Heart right ventricle (tissue), 16 donors: ENCODE measurements around the gene AP3B2. TPM values are rescaled to one million over a fixed set of nuclear protein-coding genes. Genes with fewer than 3 reads are reported as not detected.
A peak's percentile ranks its signal among the peaks of the same experiment; 100 is the strongest.

Experiments used
- ATAC-seq, 8 donors: fragments of 200-7000 bp; cut with Tn5 transposase; one replicate each; pipeline ENCODE4 v1.9.1; 2020; ENCODE audit warnings: mild to moderate bottlenecking in 8 of 8, moderate library complexity in 8 of 8, moderate number of reproducible peaks in 1 of 8
- DNase-seq, 2 donors: peaks; one replicate each; pipeline ENCODE4 v3.0.0-alpha.2; 2020
- H3K27ac ChIP-seq, 10 donors: fragments of 200-600 bp; sonication (generic) in 2 of 10; one replicate each; pipeline versions ENCODE4 v1.5.0 to v1.8.0; 2020 to 2022; ENCODE audit warnings: mild to moderate bottlenecking in 3 of 10
- H3K27me3 ChIP-seq, 7 donors: fragments of 200-600 bp; one replicate each; pipeline ENCODE4 v1.8.0; 2021 to 2022; ENCODE audit warnings: mild to moderate bottlenecking in 2 of 7
- H3K36me3 ChIP-seq, 9 donors: fragments of 200-600 bp; sonication (generic) in 1 of 9; one replicate each; pipeline versions ENCODE4 v1.5.0 to v1.8.0; 2020 to 2022; ENCODE audit warnings: mild to moderate bottlenecking in 2 of 9
- H3K4me1 ChIP-seq, 9 donors: fragments of 200-600 bp; sonication (generic) in 1 of 9; one replicate each; pipeline versions ENCODE4 v1.5.0 to v1.8.0; 2020 to 2022; ENCODE audit warnings: mild to moderate bottlenecking in 4 of 9
- H3K4me3 ChIP-seq, 10 donors: fragments of 200-600 bp; sonication (generic) in 2 of 10; one replicate each; pipeline versions ENCODE4 v1.5.0 to v1.8.0; 2020 to 2022; ENCODE audit warnings: mild to moderate bottlenecking in 7 of 10, moderate library complexity in 2 of 10
- H3K9me3 ChIP-seq, 11 donors: fragments of 200-600 bp in 10 of 11; sonication (generic) in 2 of 11; one replicate each; pipeline versions ENCODE4 v1.5.0 to v1.8.0; 2013 to 2022; ENCODE audit warnings: mild to moderate bottlenecking in 2 of 11, control low read depth in 1 of 11, moderate library complexity in 1 of 11
- WGBS, 2 donors: extraction: QIAGEN DNeasy Blood & Tissue Kit; methylation state at CpG; one replicate each; pipeline ENCODE4 v1.1.7; 2013; ENCODE audit warnings: inconsistent platforms in 1 of 2; 5-methylcytosine and 5-hydroxymethylcytosine counted together
- intact Hi-C, 10 donors: fragments of 100-400 bp; cut with DNase I; formaldehyde crosslinking; loops; one replicate each; pipeline versions ENCODE4 v1.11.1 to v1.14.2; 2022
- polyA plus RNA-seq, 2 donors: library from polyadenylated mRNA; stranded (reverse); fragments of 200-250 nt; gene quantifications; one replicate each; pipeline ENCODE4 v1.2.3, GENCODE V29; 2013
- total RNA-seq, 10 donors: library from RNA; stranded (reverse); fragmentation: NEBNext Ultra II Directional in 3 of 10; extraction: Animal tissue kit (Norgen Biotek cat#: 25700) in 3 of 10; gene quantifications; one replicate each; pipeline versions ENCODE4 v1.2.1 to v1.2.4, GENCODE V29; 2021 to 2023
- TF ChIP-seq, protein P1 (sequence below), 9 donors: fragments of 200-600 bp; sonication (generic) in 2 of 9; IDR thresholded peaks; one replicate each; pipeline versions ENCODE4 v1.5.0 to v1.8.0; 2021 to 2022; ENCODE audit warnings: antibody characterized with exemption in 9 of 9, mild to moderate bottlenecking in 5 of 9, moderate library complexity in 1 of 9
- donor health status: Arrhythmogenic right ventricular cardiomyopathy.
- donor health status: ischemic (EF 13 %, LVEDD 7.1; RV severe dilation, severe dysfunction).
- donor health status: healthy with polysubstance abuse.
- donor health status: DM: no; HTN: yes; CAD: no.
- donor health status: DM: no; HTN: no; CAD: no.
- donor health status: ischemic (EF 25% LVEDD 6.9; RV normal size, moderate dysfunction).
- donor health status: ischemic (EF 25% LVEDD 5.7; RV mildly dilated, moderate dysfunction).
- donor health status: healthy.
- donor health status: DM: yes; HTN: yes; CAD: no.
- donor health status: Ischemic cardiomyopathy.
- donor health status: ischemic (EF 35%, LVEDD 5.7; RV mildly dilated, moderate dysfunction).
- donor health status: nonischemic (EF 11% LVEDD 7.7; RV severe dilation, severe dysfunction).
- donor health status: DM: yes; HTN: yes; CAD: no.
- donor health status: PGD.
- donor health status: ischemic (EF 29% LVEDD 5.4; RV normal size, mild dysfunction).
- donor health status: nonischemic (EF 23%, LVEDD 6.1; RV moderate dilation, normal function).

AP3B2 gene
- total and polyA plus RNA-seq, 12 donors: 0.12 to 1.4 (median 0.40) TPM; not detected in 4

DNA sequence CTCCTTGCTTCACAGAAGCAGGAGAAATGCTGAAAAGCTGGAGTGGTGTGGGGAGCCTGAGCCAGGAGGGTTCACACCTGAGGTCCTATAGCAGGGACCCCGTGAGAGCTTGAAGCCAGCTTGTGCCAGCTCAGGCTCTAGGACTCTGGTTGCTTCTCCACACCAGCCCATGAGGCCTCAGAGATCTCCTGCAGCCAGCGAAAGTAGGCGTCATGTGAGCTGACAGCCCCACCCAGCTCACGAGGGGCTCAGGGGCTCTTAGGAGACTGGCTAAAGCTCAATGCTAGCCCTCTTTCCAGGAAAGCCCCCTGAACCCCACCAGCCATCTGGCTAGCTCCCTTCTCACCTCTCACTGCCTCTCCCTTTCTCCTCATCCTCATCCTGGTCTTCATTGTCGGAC lies 45.7 kb downstream of the AP3B2 start:
- ATAC-seq (no peak), DNase-seq (no peak)
- no peaks in the 10 kb centered on the region for H3K9me3 ChIP-seq
- TF ChIP-seq, protein P1, sequence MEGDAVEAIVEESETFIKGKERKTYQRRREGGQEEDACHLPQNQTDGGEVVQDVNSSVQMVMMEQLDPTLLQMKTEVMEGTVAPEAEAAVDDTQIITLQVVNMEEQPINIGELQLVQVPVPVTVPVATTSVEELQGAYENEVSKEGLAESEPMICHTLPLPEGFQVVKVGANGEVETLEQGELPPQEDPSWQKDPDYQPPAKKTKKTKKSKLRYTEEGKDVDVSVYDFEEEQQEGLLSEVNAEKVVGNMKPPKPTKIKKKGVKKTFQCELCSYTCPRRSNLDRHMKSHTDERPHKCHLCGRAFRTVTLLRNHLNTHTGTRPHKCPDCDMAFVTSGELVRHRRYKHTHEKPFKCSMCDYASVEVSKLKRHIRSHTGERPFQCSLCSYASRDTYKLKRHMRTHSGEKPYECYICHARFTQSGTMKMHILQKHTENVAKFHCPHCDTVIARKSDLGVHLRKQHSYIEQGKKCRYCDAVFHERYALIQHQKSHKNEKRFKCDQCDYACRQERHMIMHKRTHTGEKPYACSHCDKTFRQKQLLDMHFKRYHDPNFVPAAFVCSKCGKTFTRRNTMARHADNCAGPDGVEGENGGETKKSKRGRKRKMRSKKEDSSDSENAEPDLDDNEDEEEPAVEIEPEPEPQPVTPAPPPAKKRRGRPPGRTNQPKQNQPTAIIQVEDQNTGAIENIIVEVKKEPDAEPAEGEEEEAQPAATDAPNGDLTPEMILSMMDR (IDR thresholded peaks at IDR 0.05): no peak
- H3K4me1 ChIP-seq: no peaks in the 10 kb centered on the region
- no peak overlapping the region for H3K27ac ChIP-seq
- peaks cover 0 to 16% (median 3%) of the 10 kb centered on the region in 7 donors for H3K27me3 ChIP-seq
- intact Hi-C loops: no loop called here
- H3K36me3 ChIP-seq: no peaks in the 10 kb centered on the region
- WGBS, 2 donors: 77 to 87% methylated on average over 5 of the region's 5 CpGs
- H3K4me3 ChIP-seq: no peak overlapping the region

DNA sequence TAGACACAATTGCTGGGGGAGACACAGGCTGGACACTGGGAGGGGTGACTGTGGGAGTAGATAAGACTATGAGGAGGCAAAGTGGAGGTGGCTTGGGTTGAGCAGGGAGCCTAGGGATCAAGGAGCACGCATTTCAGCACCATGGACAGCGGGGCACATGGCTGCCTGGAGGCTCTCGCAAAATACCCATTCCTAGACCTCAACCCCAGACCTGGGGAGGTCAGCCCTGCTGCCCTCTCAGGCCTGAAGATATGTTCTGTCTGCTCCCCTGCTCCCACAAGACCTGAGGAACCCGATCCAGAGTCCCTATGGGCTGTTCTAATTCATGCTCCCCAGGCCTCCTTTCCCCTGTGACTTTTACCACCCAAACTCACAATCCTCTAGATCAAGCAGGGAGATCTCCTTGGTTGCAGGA lies 46.5 kb downstream of the AP3B2 start:
- H3K4me1 ChIP-seq: no peaks in the 10 kb centered on the region
- no peaks in the 10 kb centered on the region for H3K9me3 ChIP-seq
- peak; percentile 26 to 40 for DNase-seq
- H3K4me3 ChIP-seq: no peak overlapping the region
- TF ChIP-seq, protein P1 (IDR thresholded peaks at IDR 0.05): no peak
- intact Hi-C loops: no loop called here
- peaks cover 0 to 16% (median 3%) of the 10 kb centered on the region in 7 donors for H3K27me3 ChIP-seq
- H3K36me3 ChIP-seq: no peaks in the 10 kb centered on the region
- WGBS, 2 donors: 1 to 15% methylated on average over 4 of the region's 4 CpGs
- peak in 4 of 8 donors; percentile 25 to 59 (median 48) for ATAC-seq
- no peak overlapping the region for H3K27ac ChIP-seq

DNA sequence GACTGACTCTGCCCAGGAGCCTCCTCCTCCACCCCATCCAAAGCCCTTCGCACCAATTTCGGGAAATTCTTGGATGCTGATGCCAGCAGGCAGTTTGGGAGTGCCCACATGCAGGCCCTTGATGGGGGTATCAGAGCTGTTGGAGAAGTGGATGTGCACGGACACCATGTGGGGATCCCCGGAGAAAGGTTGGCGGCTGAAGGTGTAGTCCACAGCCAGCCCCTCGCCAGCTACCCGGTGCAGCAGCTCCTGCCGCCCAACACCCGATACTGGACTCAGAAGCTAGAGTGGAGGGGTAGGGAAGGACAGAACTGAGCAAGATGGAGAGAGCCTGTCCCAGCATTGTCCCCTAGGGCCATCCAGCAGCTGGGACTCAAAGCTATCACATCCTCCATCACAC lies 47.0 kb downstream of the AP3B2 start:
- Histone ChIP-seq H3K4me1 (no peaks in the 10 kb centered on the region), H3K27ac (no peak overlapping the region), H3K4me3 (no peak overlapping the region), H3K36me3 (no peaks in the 10 kb centered on the region), H3K27me3 (peaks cover 0 to 16% (median 3%) of the 10 kb centered on the region in 7 donors), H3K9me3 (no peaks in the 10 kb centered on the region)
- ATAC-seq (no peak), DNase-seq (no peak)
- intact Hi-C loops: no loop called here
- TF ChIP-seq, protein P1 (IDR thresholded peaks at IDR 0.05): no peak
- 74 to 76% methylated on average over 9 of the region's 9 CpGs for WGBS, 2 donors

DNA sequence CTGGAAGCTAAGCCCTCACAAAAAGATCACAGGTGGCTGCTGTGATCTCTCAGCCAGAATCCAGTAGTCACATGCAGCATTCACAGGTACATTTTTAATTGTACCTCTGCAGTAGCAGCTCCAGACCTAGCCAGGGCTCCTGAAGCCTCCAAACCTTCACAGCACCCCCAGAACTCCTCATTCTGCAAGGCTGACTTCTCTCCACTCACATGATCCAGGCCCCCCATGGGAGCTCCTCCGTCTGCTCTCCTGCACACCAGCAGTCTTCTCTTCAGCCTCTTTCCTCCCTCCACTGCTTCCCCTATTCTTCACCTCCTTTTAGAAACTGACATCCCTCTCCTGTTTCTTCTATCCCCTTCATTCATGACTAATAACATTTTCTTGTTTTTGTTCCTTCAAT lies 49.3 kb downstream of the AP3B2 start:
- ATAC-seq: no peak
- DNase-seq: no peak
- H3K27ac ChIP-seq: no peak overlapping the region
- 47 to 54% methylated on average over 1 of the region's 1 CpG for WGBS, 2 donors
- H3K27me3 ChIP-seq: peaks cover 0 to 21% (median 6%) of the 10 kb centered on the region in 7 donors
- intact Hi-C loops: no loop called here
- H3K4me3 ChIP-seq: no peak overlapping the region
- TF ChIP-seq, protein P1 (IDR thresholded peaks at IDR 0.05): no peak
- H3K36me3 ChIP-seq: no peaks in the 10 kb centered on the region
- H3K9me3 ChIP-seq: no peaks in the 10 kb centered on the region
- H3K4me1 ChIP-seq: no peaks in the 10 kb centered on the region
